HG02642 (cell line): ENCODE measurements around the gene PGS1.

Experiments used
- ATAC-seq: cut with Tn5 transposase; IDR thresholded peaks from one replicate; pipeline ENCODE4 v1.9.1; 2021; ENCODE audit warnings: mild to moderate bottlenecking; ENCODE audit not compliant: unreplicated experiment, poor library complexity

Gene PGS1

DNA sequence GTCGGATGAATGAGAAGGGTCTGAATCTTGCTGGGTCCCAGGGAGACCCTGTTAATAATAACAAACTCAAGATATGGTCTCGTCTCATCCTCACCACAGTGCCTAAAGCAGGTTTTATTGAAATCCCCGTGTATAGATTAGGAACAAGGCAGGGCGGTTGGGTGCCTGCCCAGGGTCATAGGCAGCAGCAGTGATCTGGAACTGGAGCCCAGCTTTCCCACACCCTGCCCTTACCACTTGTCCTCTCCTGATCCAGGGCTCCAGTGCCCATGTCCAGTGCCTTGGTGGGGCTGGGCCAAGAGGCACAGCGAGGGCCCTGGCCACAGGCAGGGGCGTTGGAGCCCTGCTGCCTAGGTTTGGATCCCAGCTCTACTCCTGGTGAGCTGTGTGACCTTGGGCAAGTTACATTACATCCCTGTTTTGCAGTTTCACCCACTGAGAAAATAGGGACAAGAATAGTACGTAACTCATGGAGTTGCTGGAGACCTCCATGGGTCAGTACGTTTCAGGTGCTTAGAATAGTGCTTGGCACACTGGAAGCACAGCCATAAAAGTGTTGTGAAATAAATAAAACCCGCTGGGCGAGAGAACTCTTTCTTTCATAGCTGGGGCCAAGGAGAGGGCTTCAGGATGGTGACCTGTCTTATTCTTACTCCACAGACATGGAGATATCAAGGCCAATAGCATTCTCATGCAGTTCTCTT, 32.5 kb upstream of the PGS1 start:
- no peak for ATAC-seq

GRCh38 chr17:78346605-78347250, 31.7 kb upstream of the PGS1 start:
- no peak for ATAC-seq

DNA sequence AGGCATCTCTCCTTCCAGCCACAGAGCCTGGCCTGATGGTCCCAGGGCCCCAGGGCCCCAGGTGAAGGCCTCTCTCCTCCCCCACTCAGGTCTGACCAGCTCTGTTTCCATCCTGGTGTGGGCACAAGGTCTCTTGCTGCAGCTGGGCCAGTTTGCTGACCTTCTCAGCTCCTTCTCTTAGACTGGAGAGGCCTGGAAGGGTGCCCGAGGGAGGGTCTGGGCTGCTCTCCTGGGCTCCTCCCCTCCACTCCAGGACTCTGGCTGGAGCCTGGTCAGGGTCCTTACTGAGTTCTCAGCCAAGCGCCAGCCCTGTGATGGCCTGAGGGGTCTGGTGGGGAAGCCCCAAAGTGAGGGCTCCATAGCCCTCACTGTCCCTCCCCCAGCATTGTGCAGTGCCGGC, 31.0 kb upstream of the PGS1 start:
- no peak for ATAC-seq

DNA sequence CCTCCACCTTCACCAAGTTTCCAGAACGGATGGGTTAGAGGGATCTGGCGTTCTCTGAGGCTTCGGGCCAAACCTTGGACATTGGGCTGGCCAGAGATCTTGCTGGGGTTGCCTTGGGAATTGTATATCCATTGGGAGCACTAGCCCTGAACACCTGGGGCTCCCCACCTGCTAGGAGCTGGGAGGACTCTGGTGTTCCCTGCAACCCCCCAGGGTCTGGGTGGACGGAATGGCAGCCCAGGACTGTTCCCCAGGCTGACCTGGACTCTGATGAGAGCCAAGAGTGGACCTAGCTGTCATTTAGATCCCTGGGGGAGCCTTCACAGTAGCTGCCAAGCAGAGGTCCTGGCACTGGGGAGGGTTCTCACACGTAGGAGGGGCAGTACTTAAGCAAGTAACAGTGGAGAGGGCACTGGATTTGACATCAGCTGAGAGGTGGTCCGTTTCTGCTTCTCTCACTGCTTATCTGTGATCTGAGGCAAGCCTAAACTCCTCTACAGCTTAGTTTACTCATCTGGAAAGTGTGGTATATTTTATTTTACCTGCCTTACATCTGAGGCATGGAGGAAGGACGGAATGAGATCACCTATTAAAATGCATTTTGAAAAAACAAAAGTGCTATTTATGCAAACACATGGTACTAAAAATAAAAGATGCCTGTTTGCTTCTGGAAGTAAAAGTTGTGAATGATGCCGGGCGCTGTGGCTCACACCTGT, 30.2 kb upstream of the PGS1 start:
- ATAC-seq, result no peak

DNA sequence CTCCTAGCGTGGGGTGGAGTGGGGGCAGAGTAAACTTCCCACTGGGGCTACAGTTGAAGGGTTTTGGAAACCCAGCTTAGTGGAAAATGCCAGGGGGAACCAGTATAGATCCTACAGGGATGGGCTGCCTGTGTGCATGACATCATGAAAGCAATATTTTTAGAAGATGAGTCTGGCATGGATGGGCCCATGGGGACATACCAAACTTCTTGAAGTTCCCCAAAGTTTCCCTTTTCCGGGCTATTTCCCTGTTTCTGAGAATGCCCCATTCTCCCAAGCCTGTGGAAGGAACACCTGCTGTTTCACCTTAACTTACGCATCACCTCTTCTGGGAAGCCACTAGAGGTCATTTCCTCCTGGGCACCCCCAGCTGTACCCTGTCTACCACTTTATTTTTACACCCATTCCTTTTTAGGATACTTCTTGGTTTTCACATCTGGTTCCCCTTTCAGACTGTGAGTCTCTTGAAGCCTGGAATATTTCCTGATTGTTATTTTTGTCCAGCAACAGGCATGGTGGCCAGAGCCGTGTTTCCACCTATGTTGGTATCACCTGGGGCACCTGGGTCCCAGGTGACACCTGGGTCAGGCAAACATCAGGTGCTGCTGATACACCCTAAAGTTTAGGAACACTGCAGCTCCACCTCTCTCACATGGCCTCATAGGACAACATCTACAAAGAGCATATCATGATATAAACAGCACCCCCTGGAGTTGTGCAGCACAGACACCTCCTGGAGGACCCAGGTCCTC, 28.4 kb upstream of the PGS1 start:
- ATAC-seq, result no peak

GRCh38 chr17:78351449-78352006, 26.9 kb upstream of the PGS1 start:
- no peak for ATAC-seq

DNA sequence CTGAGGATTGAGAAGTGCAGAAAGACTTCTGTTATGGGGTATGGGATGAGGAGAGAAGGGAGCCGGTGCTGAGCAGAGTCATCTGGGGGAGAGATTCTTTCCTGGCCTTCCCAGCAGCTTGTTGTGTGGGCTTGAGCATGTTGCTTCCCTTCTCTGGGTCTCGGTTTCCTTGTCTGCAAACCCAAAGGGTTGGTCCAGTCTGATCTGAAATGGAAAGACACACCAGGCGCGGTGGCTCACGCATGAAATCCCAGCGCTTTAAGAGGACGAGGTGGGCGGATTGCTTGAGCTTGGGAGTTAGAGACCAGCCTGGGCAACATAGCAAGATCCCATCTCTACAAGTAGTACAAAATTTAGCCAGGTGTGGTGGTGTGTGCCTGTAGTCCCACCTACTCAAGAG, 24.6 kb upstream of the PGS1 start:
- no peak for ATAC-seq

DNA sequence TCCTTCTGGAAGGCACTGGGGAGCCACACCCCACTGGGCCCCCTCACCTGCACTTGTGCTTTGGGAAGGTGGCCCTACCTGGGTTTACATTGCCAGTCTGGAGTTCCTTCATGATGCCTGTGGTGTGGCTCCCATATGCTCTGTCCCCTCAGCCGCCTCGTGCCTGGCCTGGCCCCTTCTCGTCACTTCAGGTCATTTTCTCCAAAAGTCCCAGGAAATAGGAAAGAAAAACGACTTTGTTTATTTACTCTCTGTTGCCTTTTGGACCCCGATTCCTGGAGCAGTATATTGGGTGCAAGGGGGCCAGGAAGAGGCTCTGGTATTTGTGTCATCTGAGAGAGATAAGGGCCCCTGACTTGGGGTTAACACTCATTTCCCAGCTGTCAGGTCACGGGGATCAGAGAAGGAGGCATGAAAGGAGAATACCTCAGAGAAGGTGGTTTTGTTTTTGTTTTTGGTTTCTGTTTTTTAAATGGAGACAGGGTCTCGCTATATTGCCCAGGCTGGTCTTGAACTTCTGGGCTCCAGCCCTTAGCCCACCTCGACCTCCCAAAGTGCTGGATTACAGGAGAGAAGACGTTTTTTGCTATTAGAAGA, 23.3 kb upstream of the PGS1 start:
- no peak for ATAC-seq

- ATAC-seq, result no peak
Measured at GRCh38 chr17:78355701-78356100, 22.7 kb upstream of the PGS1 start.

- ATAC-seq, result peak; percentile 46
Measured at GRCh38 chr17:78356101-78356713, 22.2 kb upstream of the PGS1 start.

GRCh38 chr17:78357177-78357586, 21.3 kb upstream of the PGS1 start:
- no peak for ATAC-seq

GRCh38 chr17:78357672-78358537, 20.5 kb upstream of the PGS1 start:
- no peak for ATAC-seq

DNA sequence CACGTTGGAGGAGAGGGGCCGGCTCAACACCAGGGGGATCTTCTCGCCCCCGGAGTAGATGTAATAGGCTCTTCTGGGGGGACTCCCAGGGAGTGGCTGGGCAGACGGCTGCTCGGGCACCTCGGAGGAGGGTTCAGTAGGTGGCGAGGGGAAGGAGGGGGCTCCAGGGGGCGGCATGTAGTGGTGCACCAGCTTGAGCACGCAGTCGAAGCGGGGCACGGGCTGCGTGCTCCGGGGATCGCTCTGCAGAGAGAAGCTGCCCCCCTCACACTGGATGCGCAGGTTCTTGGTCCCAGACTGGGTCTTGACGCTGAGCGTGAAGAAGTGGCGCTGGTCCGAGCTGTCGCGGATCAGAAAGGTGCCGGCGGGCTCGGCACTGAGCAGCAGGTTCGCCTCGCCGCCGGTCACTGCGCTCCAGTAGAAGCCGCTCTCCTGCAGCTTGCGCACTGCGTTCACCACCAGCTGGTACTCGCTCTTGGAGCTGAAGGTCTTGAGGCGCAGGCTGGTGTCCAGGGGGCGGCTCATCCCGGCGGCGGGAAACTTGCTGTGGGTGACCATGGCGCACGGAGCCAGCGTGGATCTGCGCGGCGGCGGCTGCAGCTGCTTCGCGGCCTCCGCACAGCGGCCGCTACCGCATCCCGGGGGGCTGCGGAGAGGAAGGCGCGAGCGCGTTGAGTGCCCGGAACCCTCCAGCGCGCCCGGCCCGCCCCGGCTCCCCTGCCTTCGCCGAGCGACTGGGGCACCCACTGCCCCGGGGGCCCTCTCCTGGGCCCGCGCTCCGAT, 19.7 kb upstream of the PGS1 start:
- no peak for ATAC-seq

GRCh38 chr17:78359321-78359996, 19.0 kb upstream of the PGS1 start:
- ATAC-seq, result no peak

DNA sequence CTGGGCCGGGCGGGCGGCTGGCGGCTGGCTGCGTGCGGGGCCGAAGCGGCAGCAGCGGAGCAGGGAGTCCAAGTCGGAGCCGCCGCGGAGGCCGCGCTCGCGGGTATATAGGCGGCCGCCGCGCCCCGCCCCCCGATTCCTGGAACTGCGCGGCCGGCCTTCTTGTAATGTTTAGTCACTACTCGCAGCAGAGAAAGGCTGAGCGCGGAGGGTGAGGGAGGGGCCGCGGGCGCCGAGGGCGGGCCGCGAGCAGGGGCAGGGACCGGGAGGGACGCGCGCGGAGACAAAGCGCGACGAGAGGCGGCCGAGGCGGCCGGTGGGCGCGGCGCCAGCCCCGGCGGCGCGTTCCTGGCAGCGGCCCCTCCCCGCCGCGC, 18.5 kb upstream of the PGS1 start, which contains the start of gene SOCS3:
TSS of gene SOCS3 (minus strand) at position 81 of the 374 bp plus-strand sequence. CDS start 982 bp downstream, outside the sequence.
- peak; percentile 53 for ATAC-seq

DNA sequence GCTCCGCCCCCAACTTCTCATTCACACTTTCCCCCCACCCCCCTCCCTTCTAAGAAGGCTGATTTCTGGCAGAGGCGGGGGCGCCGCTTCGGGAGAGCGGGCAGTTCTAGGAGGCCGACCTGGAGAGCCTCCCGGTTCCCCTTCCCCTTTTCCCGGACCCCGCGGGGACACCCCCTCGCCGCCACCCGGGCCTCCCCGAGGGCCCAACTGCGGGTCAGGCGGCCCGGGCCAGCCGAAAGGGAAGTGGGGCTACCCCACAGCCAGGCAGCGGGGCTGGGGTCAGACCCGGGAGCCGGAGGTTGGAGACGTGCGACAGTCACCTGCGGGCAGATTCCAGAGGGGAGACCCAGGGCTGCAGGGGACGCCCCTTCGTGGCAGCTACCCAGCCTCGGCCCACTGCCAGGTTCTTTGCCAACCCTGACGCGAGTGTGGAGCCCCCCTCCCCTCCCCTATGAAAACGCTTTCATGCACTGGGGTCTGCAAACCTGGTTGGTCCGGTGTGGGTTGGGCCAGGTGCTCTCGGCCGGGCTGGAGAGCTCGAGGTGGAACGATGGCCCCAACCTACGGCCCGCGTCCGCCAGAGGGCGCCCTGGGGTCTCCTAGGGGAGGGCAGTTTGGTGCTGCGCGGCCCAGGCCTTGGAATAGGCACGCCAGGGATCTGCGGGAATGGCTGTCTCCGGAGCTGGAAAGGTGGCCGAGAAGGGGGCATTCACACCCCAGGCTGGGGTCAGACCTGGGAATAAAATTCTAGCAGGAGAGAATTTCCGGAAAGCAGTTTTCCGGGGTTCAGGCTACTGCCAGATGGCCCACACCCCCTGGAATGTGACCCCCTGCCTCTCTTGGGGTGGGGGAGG, 17.9 kb upstream of the PGS1 start:
- peak; percentile 29 for ATAC-seq
